ENCODE results near the gene PDLIM7.
"Not testable (repeated sequence)": the region's sequence is repeated elsewhere in the genome, so short reads cannot be mapped to it uniquely, and the experiment has no call there.

The PDLIM7 gene

GRCh38 chr5:177486256-177486655 is 11.1 kb downstream of the PDLIM7 start:
- Histone ChIP-seq H3K27me3 (ENCODE audit: insufficient read depth, poor library complexity, severe bottlenecking) (no peaks in the 10 kb centered on the region), H3K4me3 (replicated peaks; ENCODE audit: insufficient read depth, low read length) (no peak overlapping the region), H3K27ac (replicated peaks) (no peak overlapping the region)
- no peak for TF ChIP-seq POLR2AphosphoS5 (IDR thresholded peaks at IDR 0.05; ENCODE audit: low read depth)
- no peak for TF ChIP-seq GABPA (IDR thresholded peaks at IDR 0.05; ENCODE audit: low read depth)
- no peak for TF ChIP-seq SPI1 (IDR thresholded peaks at IDR 0.05; ENCODE audit: borderline replicate concordance, low read depth)
- TF ChIP-seq CTCF (IDR thresholded peaks at IDR 0.05; ENCODE audit: insufficient read depth, low read length), result no peak
- no peak for TF ChIP-seq REST (IDR thresholded peaks at IDR 0.05; ENCODE audit: insufficient replicate concordance, low read depth)
- DNase-seq (ENCODE audit: low read depth in 1 of 2, low spot score in 1 of 2), result no peak

- not testable (repeated sequence) for H3K4me3 ChIP-seq (replicated peaks; ENCODE audit: insufficient read depth, low read length)
Observed at GRCh38 chr5:177485753-177486152, 11.7 kb downstream of the PDLIM7 start.

GRCh38 chr5:177484902-177485549 is 12.4 kb downstream of the PDLIM7 start:
- TF ChIP-seq REST (IDR thresholded peaks at IDR 0.05; ENCODE audit: insufficient replicate concordance, low read depth), result no peak
- no peak for DNase-seq (ENCODE audit: low read depth in 1 of 2, low spot score in 1 of 2)
- no peak overlapping the region for H3K4me3 ChIP-seq (replicated peaks; ENCODE audit: insufficient read depth, low read length)
- no peak overlapping the region for H3K27ac ChIP-seq (replicated peaks)
- H3K27me3 ChIP-seq (ENCODE audit: insufficient read depth, poor library complexity, severe bottlenecking), result no peaks in the 10 kb centered on the region

More at GRCh38 chr5:177485753-177486152, 11.7 kb downstream of the PDLIM7 start:
- not testable (repeated sequence) for DNase-seq (ENCODE audit: low read depth in 1 of 2, low spot score in 1 of 2); H3K27me3 ChIP-seq (ENCODE audit: insufficient read depth, poor library complexity, severe bottlenecking); H3K27ac ChIP-seq (replicated peaks)

- no peak for TF ChIP-seq SPI1 (IDR thresholded peaks at IDR 0.05; ENCODE audit: borderline replicate concordance, low read depth)
- no peak; the same call in 1 of the 2 replicates for TF ChIP-seq POLR2AphosphoS5 (IDR thresholded peaks at IDR 0.05; ENCODE audit: low read depth)
- TF ChIP-seq REST (IDR thresholded peaks at IDR 0.05; ENCODE audit: insufficient replicate concordance, low read depth), result no peak
- TF ChIP-seq CTCF (IDR thresholded peaks at IDR 0.05; ENCODE audit: insufficient read depth, low read length), result no peak
- no peak for TF ChIP-seq GABPA (IDR thresholded peaks at IDR 0.05; ENCODE audit: low read depth)
- DNase-seq (ENCODE audit: low read depth in 1 of 2, low spot score in 1 of 2), result no peak
- no peaks in the 10 kb centered on the region for H3K27me3 ChIP-seq (ENCODE audit: insufficient read depth, poor library complexity, severe bottlenecking)
- no peak overlapping the region for H3K27ac ChIP-seq (replicated peaks)
- H3K4me3 ChIP-seq (replicated peaks; ENCODE audit: insufficient read depth, low read length), result no peak overlapping the region
Observed at GRCh38 chr5:177483994-177484901, 13.2 kb downstream of the PDLIM7 start.

Measured in HL-60 (cell line).